Measurements from ENCODE around the gene C20orf204. TPM values are rescaled to one million over a fixed set of nuclear protein-coding genes. Genes with fewer than 3 reads are reported as not detected.

The C20orf204 gene
- total RNA-seq, 1 donor from 2014 or later = 2.2 TPM

- Mint-ChIP-seq H3K36me3 (ENCODE audit: low read depth) (peaks cover 21% of the 10 kb centered on the region), H3K27me3 (peaks cover 9% of the 10 kb centered on the region), H3K4me3 (peak overlapping the region; percentile 60), H3K27ac (no peak overlapping the region), H3K4me1 (peaks cover 17% of the 10 kb centered on the region), H3K9me3 (no peaks in the 10 kb centered on the region)
- intact Hi-C loops (cut with micrococcal nuclease) = loop anchor here (1.0 to 5.0 kb wide), 3 partner anchors 57 to 500 kb away; partner anchors contain the start of gene PTK6
- CTCF ChIA-PET = interaction anchor here (1.0 to 4.9 kb wide), 13 partner anchors 11 to 541 kb away, joined by 4 to 57 read pairs (median 11); partner anchors contain the start of genes LKAAEAR1, PRPF6, PTK6 and TCEA2
- TF ChIP-seq, protein P1, sequence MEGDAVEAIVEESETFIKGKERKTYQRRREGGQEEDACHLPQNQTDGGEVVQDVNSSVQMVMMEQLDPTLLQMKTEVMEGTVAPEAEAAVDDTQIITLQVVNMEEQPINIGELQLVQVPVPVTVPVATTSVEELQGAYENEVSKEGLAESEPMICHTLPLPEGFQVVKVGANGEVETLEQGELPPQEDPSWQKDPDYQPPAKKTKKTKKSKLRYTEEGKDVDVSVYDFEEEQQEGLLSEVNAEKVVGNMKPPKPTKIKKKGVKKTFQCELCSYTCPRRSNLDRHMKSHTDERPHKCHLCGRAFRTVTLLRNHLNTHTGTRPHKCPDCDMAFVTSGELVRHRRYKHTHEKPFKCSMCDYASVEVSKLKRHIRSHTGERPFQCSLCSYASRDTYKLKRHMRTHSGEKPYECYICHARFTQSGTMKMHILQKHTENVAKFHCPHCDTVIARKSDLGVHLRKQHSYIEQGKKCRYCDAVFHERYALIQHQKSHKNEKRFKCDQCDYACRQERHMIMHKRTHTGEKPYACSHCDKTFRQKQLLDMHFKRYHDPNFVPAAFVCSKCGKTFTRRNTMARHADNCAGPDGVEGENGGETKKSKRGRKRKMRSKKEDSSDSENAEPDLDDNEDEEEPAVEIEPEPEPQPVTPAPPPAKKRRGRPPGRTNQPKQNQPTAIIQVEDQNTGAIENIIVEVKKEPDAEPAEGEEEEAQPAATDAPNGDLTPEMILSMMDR (IDR thresholded peaks at IDR 0.05) = no peak
- DNase-seq (no peak), ATAC-seq (ENCODE audit: low read depth) (no peak)
- POLR2A ChIA-PET = interaction anchor here (0.6 to 3.4 kb wide), 3 partner anchors 40 to 81 kb away, joined by 4 to 18 read pairs (median 8); partner anchors contain the start of gene PRPF6
These were observed 1.7 kb downstream of the C20orf204 start for GRCh38 chr20:64037498-64038213.

DNA sequence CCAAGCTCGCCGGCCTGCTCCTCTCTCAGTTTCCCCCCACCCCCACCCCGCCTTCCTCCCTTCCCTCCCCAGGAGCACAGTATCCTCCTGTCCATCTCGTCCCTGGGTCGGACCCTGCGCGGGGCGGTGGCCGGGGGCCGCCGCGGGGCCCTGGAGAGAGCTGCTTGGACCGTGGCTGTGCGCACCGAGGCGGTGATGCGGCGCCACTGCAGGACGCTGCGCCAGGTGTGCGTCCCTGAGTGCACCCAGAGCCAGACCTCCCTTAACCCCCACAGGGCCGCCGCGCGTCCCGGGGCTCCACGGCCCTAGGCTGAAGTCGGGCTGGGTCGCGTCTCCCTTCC, 2.2 kb downstream of the C20orf204 start:
- peak; percentile 6 for ATAC-seq (ENCODE audit: low read depth)

DNA sequence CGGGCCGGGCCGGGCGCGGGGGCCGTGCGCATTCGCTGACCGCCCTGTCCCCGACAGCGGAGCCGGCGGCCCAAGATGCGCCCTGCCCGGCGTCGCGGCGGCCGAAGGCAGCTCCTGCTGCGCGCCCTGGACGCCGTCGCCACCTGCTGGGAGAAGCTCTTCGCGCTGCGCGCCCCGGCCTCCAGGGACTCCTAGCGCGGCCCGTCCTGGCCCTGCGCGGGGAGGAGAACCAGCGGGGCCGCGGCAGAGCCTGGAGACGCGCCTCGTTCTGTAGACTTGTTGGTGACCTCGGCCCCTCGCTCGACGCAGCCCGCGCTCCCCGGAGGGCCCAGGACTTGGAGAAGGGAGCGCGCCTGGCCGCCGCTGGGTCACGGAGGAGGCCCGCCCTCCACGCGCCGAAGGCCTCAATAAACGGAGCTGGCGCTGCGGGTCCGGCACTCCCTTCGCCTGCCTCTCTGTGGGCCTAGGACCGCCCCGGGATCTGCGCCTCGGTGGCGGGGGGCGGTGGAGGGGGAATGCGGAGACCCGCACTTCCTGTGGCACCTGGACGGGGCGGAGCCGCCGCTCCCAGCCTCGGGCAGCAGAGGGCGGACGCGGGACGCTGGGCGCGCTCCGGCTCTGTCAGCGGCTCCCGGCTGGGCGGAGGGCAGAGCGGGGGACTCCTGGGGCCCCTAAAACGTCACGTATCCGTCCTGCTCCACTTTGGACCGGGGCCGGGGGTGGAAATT, 2.7 kb downstream of the C20orf204 start:
- ATAC-seq (ENCODE audit: low read depth) (peak; percentile 89), DNase-seq (peak; percentile 81)
- Mint-ChIP-seq H3K27ac (no peak overlapping the region), H3K4me3 (peak overlapping the region; percentile 73), H3K36me3 (ENCODE audit: low read depth) (peaks cover 11% of the 10 kb centered on the region), H3K27me3 (peaks cover 9% of the 10 kb centered on the region), H3K4me1 (peaks cover 17% of the 10 kb centered on the region), H3K9me3 (no peaks in the 10 kb centered on the region)
- ChIA-PET POLR2A (interaction anchor here (0.5 to 3.4 kb wide), 9 partner anchors 11 to 422 kb away, joined by 3 to 18 read pairs (median 4); partner anchors contain the start of genes OPRL1, PRPF6, RGS19 and SOX18), CTCF (interaction anchor here (0.8 to 4.9 kb wide), 18 partner anchors 12 to 542 kb away, joined by 3 to 57 read pairs (median 7); partner anchors contain the start of genes LKAAEAR1, NPBWR2, PRPF6 and PTK6)
- intact Hi-C loops (cut with micrococcal nuclease) = loop anchor here (1.0 to 5.0 kb wide), 7 partner anchors 19 to 501 kb away; partner anchors contain the start of gene PTK6
- TF ChIP-seq, protein P1 (IDR thresholded peaks at IDR 0.05) = peak; percentile 17

More for the DNA sequence above, 2.2 kb downstream of the C20orf204 start:
- H3K4me3 Mint-ChIP-seq = peak overlapping the region; percentile 60
- intact Hi-C loops (cut with micrococcal nuclease) = loop anchor here (1.0 to 5.0 kb wide), 3 partner anchors 58 to 501 kb away; partner anchors contain the start of gene PTK6
- TF ChIP-seq, protein P1 (IDR thresholded peaks at IDR 0.05) = no peak
- H3K27me3 Mint-ChIP-seq = peaks cover 9% of the 10 kb centered on the region
- H3K4me1 Mint-ChIP-seq = peaks cover 17% of the 10 kb centered on the region
- no peak overlapping the region for H3K27ac Mint-ChIP-seq
- ChIA-PET CTCF (interaction anchor here (0.8 to 4.9 kb wide), 15 partner anchors 11 to 541 kb away, joined by 3 to 57 read pairs (median 11); partner anchors contain the start of genes LKAAEAR1, NPBWR2, PRPF6 and PTK6), POLR2A (interaction anchor here (0.5 to 3.4 kb wide), 8 partner anchors 10 to 421 kb away, joined by 3 to 18 read pairs (median 4); partner anchors contain the start of genes OPRL1, PRPF6 and RGS19)
- peaks cover 16% of the 10 kb centered on the region for H3K36me3 Mint-ChIP-seq (ENCODE audit: low read depth)
- no peaks in the 10 kb centered on the region for H3K9me3 Mint-ChIP-seq
- no peak for DNase-seq

DNA sequence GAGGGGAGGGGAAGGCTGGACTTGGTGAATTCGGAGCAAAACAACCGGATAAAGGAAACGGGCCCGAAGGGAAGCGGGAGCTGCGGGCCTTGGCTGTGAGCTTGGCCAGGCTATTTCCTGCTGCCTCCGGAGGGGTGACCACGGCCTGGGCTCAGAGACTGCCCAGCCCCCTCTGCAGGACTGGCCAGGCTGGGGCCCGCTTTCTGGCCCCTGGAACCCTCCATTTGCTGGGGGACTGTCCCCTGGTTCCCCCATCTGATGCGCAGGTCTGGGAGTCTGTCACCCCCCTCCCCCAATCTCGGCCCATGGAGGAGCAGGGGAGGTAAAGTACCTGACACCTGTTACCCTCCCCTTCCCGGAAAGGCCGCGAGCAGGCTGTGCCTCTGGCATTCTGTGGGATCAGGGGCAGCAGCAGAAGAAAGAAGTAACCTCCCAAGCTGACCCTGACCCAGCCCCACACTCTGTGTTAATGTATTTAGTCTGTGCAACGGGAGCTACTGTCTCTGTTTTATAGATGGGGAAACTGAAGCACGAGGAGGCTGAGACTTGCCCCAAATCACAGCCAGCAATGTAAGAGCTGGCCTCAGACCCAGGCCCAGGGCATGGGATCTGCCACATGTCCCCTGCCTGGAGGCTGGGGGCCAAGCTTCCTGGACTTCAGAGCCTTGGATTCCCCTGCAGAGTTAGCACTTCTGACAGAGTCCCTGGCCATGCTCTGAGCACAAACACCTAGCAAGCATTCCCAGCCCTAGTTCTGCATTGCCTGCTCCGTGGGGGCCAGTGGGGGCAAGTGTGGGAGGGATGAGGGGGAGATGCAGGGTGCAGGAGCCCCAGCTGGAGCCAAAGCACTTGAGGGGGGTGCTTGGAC, 3.5 kb downstream of the C20orf204 start:
- intact Hi-C loops (cut with micrococcal nuclease) = loop anchor here (1.0 to 5.0 kb wide), 6 partner anchors 18 to 502 kb away; partner anchors contain the start of gene PTK6
- Mint-ChIP-seq H3K36me3 (ENCODE audit: low read depth) (peaks cover 3% of the 10 kb centered on the region), H3K27ac (no peak overlapping the region), H3K9me3 (no peaks in the 10 kb centered on the region), H3K4me1 (peaks cover 17% of the 10 kb centered on the region), H3K27me3 (peaks cover 9% of the 10 kb centered on the region), H3K4me3 (peak overlapping the region; percentile 73)
- no peak for ATAC-seq (ENCODE audit: low read depth)
- CTCF ChIA-PET = interaction anchor here (0.6 to 4.9 kb wide), 13 partner anchors 13 to 501 kb away, joined by 3 to 57 read pairs (median 11); partner anchors contain the start of genes NPBWR2, PRPF6, PTK6 and TCEA2
- POLR2A ChIA-PET = interaction anchor here (0.9 to 3.4 kb wide), 8 partner anchors 10 to 81 kb away, joined by 3 to 18 read pairs (median 6); partner anchors contain the start of genes PRPF6, SOX18 and TCEA2
- TF ChIP-seq, protein P1 (IDR thresholded peaks at IDR 0.05) = no peak
- DNase-seq = no peak
